GM12891 (cell line): ENCODE data around the gene BEND6.

Experiments
- POLR2A ChIP-seq: IDR thresholded peaks from 2 replicates; pipeline ENCODE4 v1.6.1; 2011; ENCODE audit warnings: low read depth, low read length, control low read depth
- POLR2AphosphoS5 ChIP-seq: IDR thresholded peaks from 2 replicates; pipeline ENCODE4 v1.6.1; 2011; ENCODE audit warnings: low read depth, low read length, control low read depth

- TF ChIP-seq POLR2AphosphoS5 (no peak), POLR2A (no peak)
Measured at GRCh38 chr6:56958481-56958880, 3.6 kb downstream of the BEND6 start.
